H9 (cell line): ENCODE data around the gene CCDC174. TPM values are rescaled to one million over a fixed set of nuclear protein-coding genes. Genes with fewer than 3 reads are reported as not detected.

ENCODE experiments used
- DNase-seq: peaks from one replicate; pipeline ENCODE4 v3.0.0-alpha.2; 2017
- H2AFZ ChIP-seq: one replicate; pipeline ENCODE4 v1.6.1; 2013; ENCODE audit warnings: mild to moderate bottlenecking, low read length, control low read depth, moderate library complexity
- H2AK5ac ChIP-seq: 2 replicates; pipeline ENCODE4 v1.6.1; 2013; ENCODE audit warnings: low read length, control low read depth, mixed read lengths; ENCODE audit not compliant: insufficient read length
- H2BK120ac ChIP-seq: one replicate; pipeline ENCODE4 v1.6.1; 2013; ENCODE audit warnings: low read depth, mild to moderate bottlenecking, low read length, control low read depth, inconsistent platforms; ENCODE audit not compliant: poor library complexity, severe bottlenecking
- H2BK12ac ChIP-seq: 2 replicates; pipeline ENCODE4 v1.6.1; 2013; ENCODE audit warnings: low read length, control low read depth, mixed read lengths, low read depth; ENCODE audit not compliant: insufficient read length
- H2BK15ac ChIP-seq: 2 replicates; pipeline ENCODE4 v1.6.1; 2013; ENCODE audit warnings: low read depth, low read length, control low read depth
- H2BK20ac ChIP-seq: one replicate; pipeline ENCODE4 v1.6.1; 2013; ENCODE audit warnings: low read depth, mild to moderate bottlenecking, low read length, control low read depth, inconsistent platforms; ENCODE audit not compliant: poor library complexity, severe bottlenecking
- H2BK5ac ChIP-seq: 2 replicates; pipeline ENCODE4 v1.6.1; 2013; ENCODE audit warnings: low read length, control low read depth, mixed read lengths; ENCODE audit not compliant: insufficient read length
- H3K14ac ChIP-seq: 2 replicates; pipeline ENCODE4 v1.6.1; 2013; ENCODE audit warnings: low read length, control low read depth; ENCODE audit not compliant: insufficient read depth
- H3K18ac ChIP-seq: 2 replicates; pipeline ENCODE4 v1.6.1; 2013; ENCODE audit warnings: low read depth, mild to moderate bottlenecking, mixed read lengths, low read length, control low read depth; ENCODE audit not compliant: insufficient read length
- H3K23ac ChIP-seq: 2 replicates; pipeline ENCODE4 v1.6.1; 2013; ENCODE audit warnings: low read length, control low read depth, mixed read lengths, low read depth; ENCODE audit not compliant: insufficient read length
- H3K23me2 ChIP-seq: 2 replicates; pipeline ENCODE4 v1.6.1; 2013; ENCODE audit warnings: low read depth, mild to moderate bottlenecking, mixed read lengths, low read length, control low read depth; ENCODE audit not compliant: insufficient read length, poor library complexity, severe bottlenecking
- H3K27ac ChIP-seq: 2 replicates; pipeline ENCODE4 v1.5.1; 2013; ENCODE audit warnings: low read length, control low read depth, mixed read lengths, low read depth; ENCODE audit not compliant: insufficient read length
- H3K27me3 ChIP-seq: 2 replicates; pipeline ENCODE4 v1.6.1; 2013; ENCODE audit warnings: low read length, control low read depth, inconsistent platforms; ENCODE audit not compliant: insufficient read depth
- H3K4ac ChIP-seq: 2 replicates; pipeline ENCODE4 v1.6.1; 2013; ENCODE audit warnings: low read depth, mild to moderate bottlenecking, control low read depth, inconsistent platforms, low read length, moderate library complexity
- H3K4me1 ChIP-seq: 2 replicates; pipeline ENCODE4 v1.6.1; 2013; ENCODE audit warnings: low read length, control low read depth, inconsistent platforms; ENCODE audit not compliant: insufficient read depth
- H3K4me2 ChIP-seq: 2 replicates; pipeline ENCODE4 v1.6.1; 2013; ENCODE audit warnings: low read length, control low read depth, mixed read lengths; ENCODE audit not compliant: insufficient read length, insufficient read depth
- H3K56ac ChIP-seq: 2 replicates; pipeline ENCODE4 v1.6.1; 2013; ENCODE audit warnings: low read depth, mild to moderate bottlenecking, mixed read lengths, low read length, control low read depth; ENCODE audit not compliant: insufficient read length
- H3K79me1 ChIP-seq: 2 replicates; pipeline ENCODE4 v1.6.1; 2013; ENCODE audit warnings: low read depth, mild to moderate bottlenecking, moderate library complexity, low read length, control low read depth, inconsistent platforms; ENCODE audit not compliant: insufficient read depth, poor library complexity, severe bottlenecking
- H3K79me2 ChIP-seq: 2 replicates; pipeline ENCODE4 v1.6.1; 2013; ENCODE audit warnings: low read length, control low read depth, inconsistent platforms; ENCODE audit not compliant: insufficient read depth
- H3K9ac ChIP-seq: 2 replicates; pipeline ENCODE4 v1.6.1; 2013; ENCODE audit warnings: low read length, control low read depth, mixed read lengths; ENCODE audit not compliant: insufficient read length; ENCODE audit errors: extremely low read depth
- H3K9me3 ChIP-seq: one replicate; pipeline ENCODE4 v1.6.1; 2013; ENCODE audit warnings: low read depth, low read length, inconsistent platforms; ENCODE audit not compliant: control insufficient read depth
- H3T11ph ChIP-seq: one replicate; pipeline ENCODE4 v1.6.1; 2013; ENCODE audit warnings: mild to moderate bottlenecking, low read length, control low read depth, inconsistent platforms
- H4K20me1 ChIP-seq: one replicate; pipeline ENCODE4 v1.6.1; 2013; ENCODE audit not compliant: control insufficient read depth, insufficient read length, insufficient read depth
- H4K5ac ChIP-seq: 2 replicates; pipeline ENCODE4 v1.6.1; 2013; ENCODE audit warnings: low read depth, mild to moderate bottlenecking, mixed read lengths, low read length, control low read depth; ENCODE audit not compliant: insufficient read length
- H4K8ac ChIP-seq: replicated peaks from 2 replicates; pipeline ENCODE4 v1.6.1; 2013; ENCODE audit warnings: low read length, control low read depth, mixed read lengths, low read depth; ENCODE audit not compliant: insufficient read length
- H4K91ac ChIP-seq: 2 replicates; pipeline ENCODE4 v1.6.1; 2013; ENCODE audit warnings: low read depth, mild to moderate bottlenecking, moderate library complexity, mixed read lengths, low read length, control low read depth; ENCODE audit not compliant: insufficient read length
- H3K27ac Mint-ChIP-seq, 3 experiments: 2 replicates in 2 of 3; 3 replicates in 1 of 3; pipeline ENCODE4 v1.8.0; 2020 to 2021; ENCODE audit warnings: mixed read lengths in 3 of 3, mild to moderate bottlenecking in 1 of 3, moderate library complexity in 1 of 3
- H3K27me3 Mint-ChIP-seq: 2 replicates; pipeline ENCODE4 v1.8.0; 2021; ENCODE audit warnings: low read depth, mild to moderate bottlenecking, moderate library complexity, mixed read lengths
- H3K36me3 Mint-ChIP-seq, 3 experiments: 2 replicates in 2 of 3; 3 replicates in 1 of 3; pipeline ENCODE4 v1.8.0; 2020 to 2021; ENCODE audit warnings: low read depth in 3 of 3, mixed read lengths in 3 of 3; ENCODE audit not compliant: insufficient read depth in 1 of 3
- H3K4me1 Mint-ChIP-seq, 2 experiments: 2 replicates each; pipeline ENCODE4 v1.8.0; 2020; ENCODE audit warnings: mixed read lengths in 2 of 2
- H3K4me3 Mint-ChIP-seq, 2 experiments: 2 replicates in 1 of 2; 3 replicates in 1 of 2; pipeline ENCODE4 v1.8.0; 2020 to 2021; ENCODE audit warnings: mild to moderate bottlenecking in 2 of 2, mixed read lengths in 2 of 2, moderate library complexity in 1 of 2
- H3K9me3 Mint-ChIP-seq, 2 experiments: 2 replicates in 1 of 2; 3 replicates in 1 of 2; pipeline ENCODE4 v1.8.0; 2020; ENCODE audit warnings: mild to moderate bottlenecking in 2 of 2, mixed read lengths in 2 of 2, moderate library complexity in 1 of 2
- CTCF ChIP-seq: fragments of 200-600 bp; sonication (generic); conservative IDR thresholded peaks from 3 replicates; pipeline ENCODE4 v1.8.0; 2021; ENCODE audit warnings: antibody characterized with exemption, mild to moderate bottlenecking
- WGBS: extraction: QIAGEN DNeasy Blood & Tissue Kit; methylation state at CpG from one replicate; pipeline ENCODE4 v1.1.7; 2013; ENCODE audit warnings: missing lambda C conversion rate, low lambda C conversion rate, mixed read lengths; ENCODE audit not compliant: insufficient read length; ENCODE audit errors: extremely low coverage; 5-methylcytosine and 5-hydroxymethylcytosine counted together
- total RNA-seq: library from RNA; stranded (reverse); gene quantifications from 2 replicates; pipeline ENCODE4 v1.2.1, GENCODE V29; 2021

CCDC174 gene
- total RNA-seq, 1 experiment from 2014 or later: 15.2 TPM

GRCh38 chr3:14684447-14684846 is 32.9 kb downstream of the CCDC174 start:
- H2BK12ac ChIP-seq: no peak overlapping the region
- H3K27ac ChIP-seq: no peak overlapping the region
- H3K9me3 ChIP-seq: no peaks in the 10 kb centered on the region
- H3K14ac ChIP-seq: no peak overlapping the region
- H4K20me1 ChIP-seq: no peaks in the 10 kb centered on the region
- no peak overlapping the region for H4K91ac ChIP-seq
- H2AK5ac ChIP-seq: no peak overlapping the region
- no peak overlapping the region for H4K5ac ChIP-seq
- no peak overlapping the region for H3K4me3 Mint-ChIP-seq
- no peak overlapping the region for H3K4me2 ChIP-seq
- H3K4me1 ChIP-seq: no peaks in the 10 kb centered on the region
- no peak overlapping the region for H2BK5ac ChIP-seq
- H3K79me2 ChIP-seq: no peaks in the 10 kb centered on the region
- H2BK15ac ChIP-seq: no peak overlapping the region
- H3K79me1 ChIP-seq: no peaks in the 10 kb centered on the region
- peaks cover 30% of the 10 kb centered on the region for H3K27me3 Mint-ChIP-seq
- H3K9ac ChIP-seq: no peak overlapping the region
- WGBS: no CpG with 5 or more reads among the region's 4 CpGs
- no peak overlapping the region for H3K27ac Mint-ChIP-seq
- peaks cover 0 to 8% (median 4%) of the 10 kb centered on the region in 3 experiments; a peak in 2 of 7 replicates for H3K36me3 Mint-ChIP-seq
- H3K27me3 ChIP-seq: no peaks in the 10 kb centered on the region
- H3K18ac ChIP-seq: no peak overlapping the region
- no peak overlapping the region for H2BK120ac ChIP-seq
- H4K8ac ChIP-seq: no peak overlapping the region
- no peaks in the 10 kb centered on the region for H3K23me2 ChIP-seq
- peaks cover 9% of the 10 kb centered on the region in 2 experiments for H3K9me3 Mint-ChIP-seq
- no peak overlapping the region for H2AFZ ChIP-seq
- TF ChIP-seq CTCF: no peak
- no peak overlapping the region for H3K23ac ChIP-seq
- no peak for DNase-seq
- H3T11ph ChIP-seq: no peak overlapping the region
- no peak overlapping the region for H3K4ac ChIP-seq
- no peak overlapping the region for H2BK20ac ChIP-seq
- no peak overlapping the region for H3K56ac ChIP-seq
- no peaks in the 10 kb centered on the region for H3K4me1 Mint-ChIP-seq
